IMR-90 (cell line): Measurements from ENCODE around the gene FABP2. TPM values are rescaled to one million over a fixed set of nuclear protein-coding genes. Genes with fewer than 3 reads are reported as not detected.

ENCODE experiments used
- ATAC-seq: fragments of 200-7000 bp; cut with Tn5 transposase; 2 replicates; pipeline ENCODE4 v1.9.1; 2020; ENCODE audit warnings: low read depth, mild to moderate bottlenecking, moderate library complexity
- BruUV-seq: library from RNA; stranded (reverse); fragments of 400-500 nt; replicated peaks from 2 replicates; lab custom pipeline; 2021; lab: Mats Ljungman, UMichigan
- CTCF ChIA-PET: fragments of 300-600 bp; formaldehyde crosslinking; extraction: SDS; loops from one replicate; lab custom pipeline; 2021; ENCODE audit warnings: antibody characterized with exemption; lab: Yijun Ruan, JAX
- POLR2A ChIA-PET: fragments of 300-600 bp; sonication (Branson Sonifier 250); formaldehyde crosslinking; loops from one replicate; lab custom pipeline; 2022; ENCODE audit warnings: antibody characterized with exemption; ENCODE audit not compliant: unreplicated experiment; lab: Charles Lee
- DNase-seq: peaks from one replicate; pipeline ENCODE4 v3.0.0; 2013
- H2AFZ ChIP-seq: replicated peaks from 2 replicates; pipeline ENCODE3; 2013; ENCODE audit warnings: low read length, mild to moderate bottlenecking; ENCODE audit not compliant: poor library complexity
- H2AK5ac ChIP-seq: 2 replicates; pipeline ENCODE4 v1.6.1; 2013; ENCODE audit warnings: low read depth, low read length, inconsistent platforms
- H2AK9ac ChIP-seq: replicated peaks from 2 replicates; pipeline ENCODE3; 2013; ENCODE audit warnings: mild to moderate bottlenecking, low read depth, low read length, moderate library complexity; ENCODE audit not compliant: poor library complexity
- H2BK120ac ChIP-seq: 2 replicates; pipeline ENCODE4 v1.6.1; 2013; ENCODE audit warnings: low read depth, low read length, inconsistent platforms
- H2BK15ac ChIP-seq: 3 replicates; pipeline ENCODE4 v1.6.1; 2013; ENCODE audit warnings: low read depth, low read length, inconsistent platforms
- H2BK20ac ChIP-seq: 2 replicates; pipeline ENCODE4 v1.6.1; 2013; ENCODE audit warnings: low read depth, mild to moderate bottlenecking, inconsistent platforms, low read length, moderate library complexity
- H2BK5ac ChIP-seq: 2 replicates; pipeline ENCODE4 v1.6.1; 2013; ENCODE audit warnings: mild to moderate bottlenecking, low read depth, low read length, inconsistent platforms; ENCODE audit not compliant: poor library complexity, severe bottlenecking
- H3K14ac ChIP-seq: replicated peaks from 2 replicates; pipeline ENCODE4 v1.6.1; 2013; ENCODE audit warnings: low read depth, low read length, inconsistent platforms
- H3K18ac ChIP-seq: 2 replicates; pipeline ENCODE4 v1.6.1; 2013; ENCODE audit warnings: low read depth, low read length, control low read depth
- H3K23ac ChIP-seq: 2 replicates; pipeline ENCODE4 v1.6.1; 2013; ENCODE audit warnings: low read depth, low read length, inconsistent platforms
- H3K27ac ChIP-seq: 2 replicates; pipeline ENCODE4 v1.5.1; 2013; ENCODE audit warnings: mild to moderate bottlenecking, control low read depth, low read length; ENCODE audit not compliant: insufficient read depth
- H3K27me3 ChIP-seq: 2 replicates; pipeline ENCODE4 v1.6.1; 2013; ENCODE audit warnings: low read length; ENCODE audit not compliant: control insufficient read depth, insufficient read depth
- H3K36me3 ChIP-seq: 2 replicates; pipeline ENCODE4 v1.6.1; 2013; ENCODE audit warnings: low read length, mixed read lengths; ENCODE audit not compliant: control insufficient read depth, insufficient read depth
- H3K4ac ChIP-seq: 2 replicates; pipeline ENCODE4 v1.6.1; 2013; ENCODE audit warnings: low read depth, low read length, inconsistent platforms
- H3K4me1 ChIP-seq: 2 replicates; pipeline ENCODE4 v1.6.1; 2013; ENCODE audit warnings: low read length, mixed read lengths; ENCODE audit not compliant: control insufficient read depth, insufficient read depth
- H3K4me2 ChIP-seq: 2 replicates; pipeline ENCODE4 v1.6.1; 2013; ENCODE audit warnings: low read depth, mild to moderate bottlenecking, control low read depth, low read length, moderate library complexity
- H3K4me3 ChIP-seq: 2 replicates; pipeline ENCODE4 v1.5.1; 2013; ENCODE audit warnings: low read depth, mild to moderate bottlenecking, control low read depth, low read length, moderate library complexity; ENCODE audit not compliant: insufficient read depth
- H3K56ac ChIP-seq: 2 replicates; pipeline ENCODE4 v1.6.1; 2013; ENCODE audit warnings: low read length, inconsistent platforms; ENCODE audit not compliant: insufficient read depth; ENCODE audit errors: extremely low read depth
- H3K79me1 ChIP-seq, 2 experiments: 2 replicates each; pipeline ENCODE4 v1.6.1; 2013; ENCODE audit warnings: low read length in 2 of 2, inconsistent platforms in 1 of 2, low read depth in 1 of 2
- H3K9ac ChIP-seq: 2 replicates; pipeline ENCODE4 v1.6.1; 2013; ENCODE audit warnings: low read depth, low read length, control low read depth
- H3K9me1 ChIP-seq: 2 replicates; pipeline ENCODE4 v1.6.1; 2013; ENCODE audit warnings: low read length, inconsistent platforms; ENCODE audit not compliant: insufficient read depth
- H3K9me3 ChIP-seq: 2 replicates; pipeline ENCODE4 v1.6.1; 2013; ENCODE audit warnings: low read length; ENCODE audit not compliant: control insufficient read depth, insufficient read depth
- H4K20me1 ChIP-seq: 2 replicates; pipeline ENCODE4 v1.6.1; 2013; ENCODE audit warnings: low read length, inconsistent platforms; ENCODE audit not compliant: insufficient read depth
- H4K5ac ChIP-seq: 2 replicates; pipeline ENCODE4 v1.6.1; 2013; ENCODE audit warnings: mild to moderate bottlenecking, low read depth, low read length, control low read depth
- H4K8ac ChIP-seq, 2 experiments: 2 replicates each; pipeline ENCODE4 v1.6.1; 2013; ENCODE audit warnings: low read depth in 2 of 2, low read length in 2 of 2, control low read depth in 1 of 2, inconsistent platforms in 1 of 2
- H4K91ac ChIP-seq: 2 replicates; pipeline ENCODE4 v1.6.1; 2013; ENCODE audit warnings: low read depth, low read length, inconsistent platforms; ENCODE audit not compliant: insufficient read depth
- BHLHE40 ChIP-seq: fragments of 150-350 bp; IDR thresholded peaks from 2 replicates; pipeline ENCODE4 v1.6.1; 2016; ENCODE audit warnings: mild to moderate bottlenecking, low read depth, low read length
- CEBPB ChIP-seq: IDR thresholded peaks from 2 replicates; pipeline ENCODE4 v1.6.1; 2012; ENCODE audit warnings: low read depth, low read length, improper control_type of control experiment
- CHD1 ChIP-seq: IDR thresholded peaks from 2 replicates; pipeline ENCODE4 v1.6.1; 2012; ENCODE audit warnings: low read depth, low read length, improper control_type of control experiment
- CTCF ChIP-seq: conservative IDR thresholded peaks from 2 replicates; pipeline ENCODE4 v1.5.1; 2012; ENCODE audit warnings: mild to moderate bottlenecking, low read depth, low read length, improper control_type of control experiment
- ELK1 ChIP-seq: fragments of 150-350 bp; IDR thresholded peaks from 2 replicates; pipeline ENCODE4 v1.6.1; 2016; ENCODE audit warnings: low read depth, mild to moderate bottlenecking, low read length, moderate library complexity, borderline replicate concordance
- FOS ChIP-seq: fragments of 150-350 bp; IDR thresholded peaks from 2 replicates; pipeline ENCODE4 v1.6.1; 2016; ENCODE audit warnings: low read depth, low read length
- MAFK ChIP-seq: IDR thresholded peaks from 2 replicates; pipeline ENCODE4 v1.6.1; 2012; ENCODE audit warnings: low read depth, low read length, improper control_type of control experiment
- MAZ ChIP-seq: IDR thresholded peaks from 2 replicates; pipeline ENCODE4 v1.6.1; 2012; ENCODE audit warnings: low read depth, mild to moderate bottlenecking, low read length, improper control_type of control experiment, moderate library complexity, borderline replicate concordance
- MXI1 ChIP-seq: IDR thresholded peaks from 2 replicates; pipeline ENCODE4 v1.6.1; 2012; ENCODE audit warnings: low read depth, mild to moderate bottlenecking, low read length, moderate library complexity, borderline replicate concordance
- NFE2L2 ChIP-seq: fragments of 150-350 bp; IDR thresholded peaks from 2 replicates; pipeline ENCODE4 v1.6.1; 2016; ENCODE audit warnings: low read depth, mild to moderate bottlenecking, low read length
- POLR2A ChIP-seq: IDR thresholded peaks from 2 replicates; pipeline ENCODE4 v1.6.1; 2012; ENCODE audit warnings: mild to moderate bottlenecking, low read depth, low read length
- RAD21 ChIP-seq: IDR thresholded peaks from 2 replicates; pipeline ENCODE4 v1.6.1; 2012; ENCODE audit warnings: low read length, improper control_type of control experiment
- RCOR1 ChIP-seq: IDR thresholded peaks from 2 replicates; pipeline ENCODE4 v1.6.1; 2012; ENCODE audit warnings: mild to moderate bottlenecking, low read length, improper control_type of control experiment; ENCODE audit not compliant: insufficient replicate concordance
- RFX5 ChIP-seq: IDR thresholded peaks from 2 replicates; pipeline ENCODE4 v1.8.0; 2012; ENCODE audit warnings: low read depth, mild to moderate bottlenecking, low read length, moderate library complexity
- SMC3 ChIP-seq: fragments of 150-350 bp; IDR thresholded peaks from 2 replicates; pipeline ENCODE4 v1.6.1; 2016; ENCODE audit warnings: low read depth, mild to moderate bottlenecking, antibody characterized with exemption, low read length, moderate library complexity
- USF2 ChIP-seq: fragments of 150-350 bp; IDR thresholded peaks from 2 replicates; pipeline ENCODE4 v1.6.1; 2017; ENCODE audit warnings: mild to moderate bottlenecking, antibody characterized with exemption, low read length, low read depth
- WGBS, 2 experiments: methylation state at CpG; one replicate each; pipeline versions ENCODE4 v1.1.5 to v1.1.7; 2013; ENCODE audit warnings: missing lambda C conversion rate in 2 of 2; ENCODE audit not compliant: insufficient read length in 1 of 2; ENCODE audit errors: extremely low coverage in 2 of 2; 5-methylcytosine and 5-hydroxymethylcytosine counted together
- dilution Hi-C: fragments of 300-500 bp; cut with HindIII; formaldehyde crosslinking; loops from one replicate; pipeline ENCODE4 v1.14.3; 2018; ENCODE audit warnings: low sequenced_read_pairs; ENCODE audit not compliant: unreplicated experiment
- in situ Hi-C: fragments of 300-500 bp; cut with MboI; formaldehyde crosslinking; loops from 3 replicates; pipeline ENCODE4 v1.14.3; 2019; ENCODE audit warnings: low sequenced_read_pairs, inconsistent platforms, mixed read lengths
- intact Hi-C: fragments of 100-400 bp; cut with micrococcal nuclease; formaldehyde crosslinking; loops from 2 replicates; pipeline ENCODE4 v1.10.0; 2022
- polyA plus RNA-seq, 3 experiments: library from polyadenylated mRNA; depleted of rRNA; stranded (reverse); fragments of >200 nt; gene quantifications; 2 replicates each; pipeline ENCODE4 v1.2.3, GENCODE V29; 2012; ENCODE audit warnings: low replicate concordance in 1 of 3
- total RNA-seq: library from RNA; depleted of rRNA; stranded (reverse); fragments of >200 nt; gene quantifications from 2 replicates; pipeline ENCODE4 v1.2.3, GENCODE V29; 2012

FABP2 gene
- total and polyA plus RNA-seq, 2 of the 4 experiments (the other 2 are of a cell fraction), result not detected

- no peak overlapping the region for H4K8ac ChIP-seq
- H3K4me3 ChIP-seq, result no peak overlapping the region
- no peak overlapping the region for H3K14ac ChIP-seq
- H3K9ac ChIP-seq, result no peak overlapping the region
- H3K4ac ChIP-seq, result no peak overlapping the region
- H3K36me3 ChIP-seq, result peaks cover 14% of the 10 kb centered on the region
- no peak overlapping the region for H4K91ac ChIP-seq
- no peaks in the 10 kb centered on the region for H4K20me1 ChIP-seq
- no peaks in the 10 kb centered on the region; a peak in 1 of 4 replicates for H3K79me1 ChIP-seq
- H2AK5ac ChIP-seq, result no peak overlapping the region
- DNase-seq (no peak), ATAC-seq (no peak)
- BruUV-seq, result no TSS peak
- H2BK15ac ChIP-seq, result no peak overlapping the region
- no peaks in the 10 kb centered on the region for H3K4me1 ChIP-seq
- H3K23ac ChIP-seq, result no peak overlapping the region
- CTCF ChIA-PET, result no interaction called here
- no peak overlapping the region for H3K18ac ChIP-seq
- no peak overlapping the region for H2AK9ac ChIP-seq
- H3K9me1 ChIP-seq, result no peaks in the 10 kb centered on the region
- TF ChIP-seq MAZ (no peak), MXI1 (no peak), RFX5 (no peak), RCOR1 (no peak), USF2 (no peak), SMC3 (no peak), CHD1 (no peak), MAFK (no peak), CTCF (no peak), NFE2L2 (no peak), ELK1 (no peak), FOS (no peak), POLR2A (no peak), RAD21 (no peak), BHLHE40 (no peak), CEBPB (no peak)
- H3K4me2 ChIP-seq, result no peak overlapping the region
- dilution Hi-C loops (no loop called here), in situ Hi-C loops (no loop called here), intact Hi-C loops (no loop called here)
- POLR2A ChIA-PET, result no interaction called here
- H2AFZ ChIP-seq, result no peak overlapping the region
- H3K27me3 ChIP-seq, result no peaks in the 10 kb centered on the region
- H2BK120ac ChIP-seq, result no peak overlapping the region
- WGBS, 2 experiments, result no CpG with 5 or more reads among the region's 3 CpGs
- H3K9me3 ChIP-seq, result no peaks in the 10 kb centered on the region
- H2BK5ac ChIP-seq, result no peak overlapping the region
- no peak overlapping the region for H4K5ac ChIP-seq
- no peak overlapping the region for H2BK20ac ChIP-seq
- no peak overlapping the region for H3K27ac ChIP-seq
- no peak overlapping the region for H3K56ac ChIP-seq
Observed at GRCh38 chr4:119268466-119268865, 53.5 kb downstream of the FABP2 start.
